Measurements from ENCODE around the gene THSD4.
"Not testable (repeated sequence)": the region's sequence is repeated elsewhere in the genome, so short reads cannot be mapped to it uniquely, and the experiment has no call there.

THSD4 gene

GRCh38 chr15:71294911-71295602 is 179.8 kb downstream of the THSD4 start:
- no peak for DNase-seq (ENCODE audit: low read depth)

GRCh38 chr15:71295603-71296314 is 180.5 kb downstream of the THSD4 start:
- DNase-seq (ENCODE audit: low read depth) = no peak

GRCh38 chr15:71296315-71296679 is 181.0 kb downstream of the THSD4 start:
- no peak for DNase-seq (ENCODE audit: low read depth)

GRCh38 chr15:71301958-71302621 is 186.8 kb downstream of the THSD4 start:
- no peak for DNase-seq (ENCODE audit: low read depth)

GRCh38 chr15:71302861-71303410 is 187.7 kb downstream of the THSD4 start:
- DNase-seq (ENCODE audit: low read depth) = no peak

- no peak for DNase-seq (ENCODE audit: low read depth)
Measured at GRCh38 chr15:71303977-71304376, 188.7 kb downstream of the THSD4 start.

- no peak for DNase-seq (ENCODE audit: low read depth)
Measured at GRCh38 chr15:71304681-71305080, 189.4 kb downstream of the THSD4 start.

- no peak for DNase-seq (ENCODE audit: low read depth)
Measured at GRCh38 chr15:71306538-71306937, 191.3 kb downstream of the THSD4 start.

GRCh38 chr15:71312194-71312708 is 197.0 kb downstream of the THSD4 start:
- DNase-seq (ENCODE audit: low read depth) = no peak

GRCh38 chr15:71312731-71313460 is 197.6 kb downstream of the THSD4 start:
- no peak for DNase-seq (ENCODE audit: low read depth)

GRCh38 chr15:71313806-71314205 is 198.5 kb downstream of the THSD4 start:
- no peak for DNase-seq (ENCODE audit: low read depth)

- no peak for DNase-seq (ENCODE audit: low read depth)
Measured at GRCh38 chr15:71314956-71315537, 199.8 kb downstream of the THSD4 start.

- no peak for DNase-seq (ENCODE audit: low read depth)
Measured at GRCh38 chr15:71316911-71317310, 201.6 kb downstream of the THSD4 start.

- not testable (repeated sequence) for DNase-seq (ENCODE audit: low read depth)
Measured at GRCh38 chr15:71319424-71319823, 204.2 kb downstream of the THSD4 start.

- no peak for DNase-seq (ENCODE audit: low read depth)
Measured at GRCh38 chr15:71319935-71320334, 204.7 kb downstream of the THSD4 start.

- no peak for DNase-seq (ENCODE audit: low read depth)
Measured at GRCh38 chr15:71323082-71323481, 207.8 kb downstream of the THSD4 start.

GRCh38 chr15:71323584-71323983 is 208.3 kb downstream of the THSD4 start:
- DNase-seq (ENCODE audit: low read depth) = no peak

GRCh38 chr15:71325481-71325880 is 210.2 kb downstream of the THSD4 start:
- DNase-seq (ENCODE audit: low read depth) = no peak

GRCh38 chr15:71328453-71328852 is 213.2 kb downstream of the THSD4 start:
- no peak for DNase-seq (ENCODE audit: low read depth)

- no peak for DNase-seq (ENCODE audit: low read depth)
Measured at GRCh38 chr15:71329041-71329440, 213.8 kb downstream of the THSD4 start.

- no peak for DNase-seq (ENCODE audit: low read depth)
Measured at GRCh38 chr15:71329497-71330260, 214.4 kb downstream of the THSD4 start.
